GM19043 (cell line): ENCODE results near the gene DOCK3.

Experiments used
- ATAC-seq: cut with Tn5 transposase; IDR thresholded peaks from one replicate; pipeline ENCODE4 v1.9.1; 2021; ENCODE audit warnings: low read depth; ENCODE audit not compliant: unreplicated experiment

Gene DOCK3

GRCh38 chr3:51391566-51392354 is 717.0 kb downstream of the DOCK3 start:
- peak; percentile 1 for ATAC-seq

- no peak for ATAC-seq
Measured at GRCh38 chr3:51392355-51393133, 717.8 kb downstream of the DOCK3 start.

- ATAC-seq, result no peak
Measured at GRCh38 chr3:51393134-51393495, 718.4 kb downstream of the DOCK3 start.

GRCh38 chr3:51393564-51393963 is 718.8 kb downstream of the DOCK3 start:
- no peak for ATAC-seq

- no peak for ATAC-seq
Measured at GRCh38 chr3:51394541-51394940, 719.8 kb downstream of the DOCK3 start.

- no peak for ATAC-seq
Measured at GRCh38 chr3:51395493-51396213, 720.9 kb downstream of the DOCK3 start.

- no peak for ATAC-seq
Measured at GRCh38 chr3:51396401-51396800, 721.7 kb downstream of the DOCK3 start.

GRCh38 chr3:51397392-51397791 is 722.7 kb downstream of the DOCK3 start:
- no peak for ATAC-seq

GRCh38 chr3:51398595-51399310 is 724.0 kb downstream of the DOCK3 start:
- no peak for ATAC-seq

- ATAC-seq, result no peak
Measured at GRCh38 chr3:51400166-51400565, 725.4 kb downstream of the DOCK3 start.

- ATAC-seq, result no peak
Measured at GRCh38 chr3:51401735-51402134, 727.0 kb downstream of the DOCK3 start.

GRCh38 chr3:51403675-51404074 is 728.9 kb downstream of the DOCK3 start:
- ATAC-seq, result no peak

- no peak for ATAC-seq
Measured at GRCh38 chr3:51408021-51408420, 733.3 kb downstream of the DOCK3 start.

- ATAC-seq, result no peak
Measured at GRCh38 chr3:51408813-51409212, 734.1 kb downstream of the DOCK3 start.

- ATAC-seq, result no peak
Measured at GRCh38 chr3:51422211-51422610, 747.5 kb downstream of the DOCK3 start.

- ATAC-seq, result no peak
Measured at GRCh38 chr3:51426921-51427320, 752.2 kb downstream of the DOCK3 start.

GRCh38 chr3:51429138-51429537 is 754.4 kb downstream of the DOCK3 start:
- no peak for ATAC-seq
